ENCODE results near the gene WNK1. TPM values are rescaled to one million over a fixed set of nuclear protein-coding genes. Genes with fewer than 3 reads are reported as not detected.
A peak's percentile ranks its signal among the peaks of the same experiment; 100 is the strongest.

WNK1 gene
- total RNA-seq, 4 donors from 2014 or later, result 153 to 220 (median 178) TPM

GRCh38 chr12:713281-713875, 39.0 kb upstream of the WNK1 start:
- Histone ChIP-seq H3K9me3 (no peaks in the 10 kb centered on the region), H3K27me3 (no peaks in the 10 kb centered on the region), H3K36me3 (no peaks in the 10 kb centered on the region), H3K27ac (no peak overlapping the region), H3K4me1 (no peaks in the 10 kb centered on the region), H3K4me3 (no peak overlapping the region)
- no peak for DNase-seq (ENCODE audit: low spot score in 2 of 2)
- 75 to 82% methylated on average over 9 of the region's 9 CpGs for WGBS, 2 donors
- TF ChIP-seq EP300 (IDR thresholded peaks at IDR 0.05), result no peak
- TF ChIP-seq, protein P1, sequence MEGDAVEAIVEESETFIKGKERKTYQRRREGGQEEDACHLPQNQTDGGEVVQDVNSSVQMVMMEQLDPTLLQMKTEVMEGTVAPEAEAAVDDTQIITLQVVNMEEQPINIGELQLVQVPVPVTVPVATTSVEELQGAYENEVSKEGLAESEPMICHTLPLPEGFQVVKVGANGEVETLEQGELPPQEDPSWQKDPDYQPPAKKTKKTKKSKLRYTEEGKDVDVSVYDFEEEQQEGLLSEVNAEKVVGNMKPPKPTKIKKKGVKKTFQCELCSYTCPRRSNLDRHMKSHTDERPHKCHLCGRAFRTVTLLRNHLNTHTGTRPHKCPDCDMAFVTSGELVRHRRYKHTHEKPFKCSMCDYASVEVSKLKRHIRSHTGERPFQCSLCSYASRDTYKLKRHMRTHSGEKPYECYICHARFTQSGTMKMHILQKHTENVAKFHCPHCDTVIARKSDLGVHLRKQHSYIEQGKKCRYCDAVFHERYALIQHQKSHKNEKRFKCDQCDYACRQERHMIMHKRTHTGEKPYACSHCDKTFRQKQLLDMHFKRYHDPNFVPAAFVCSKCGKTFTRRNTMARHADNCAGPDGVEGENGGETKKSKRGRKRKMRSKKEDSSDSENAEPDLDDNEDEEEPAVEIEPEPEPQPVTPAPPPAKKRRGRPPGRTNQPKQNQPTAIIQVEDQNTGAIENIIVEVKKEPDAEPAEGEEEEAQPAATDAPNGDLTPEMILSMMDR (IDR thresholded peaks at IDR 0.05), result no peak
- TF ChIP-seq POLR2A (IDR thresholded peaks at IDR 0.05), result no peak

DNA sequence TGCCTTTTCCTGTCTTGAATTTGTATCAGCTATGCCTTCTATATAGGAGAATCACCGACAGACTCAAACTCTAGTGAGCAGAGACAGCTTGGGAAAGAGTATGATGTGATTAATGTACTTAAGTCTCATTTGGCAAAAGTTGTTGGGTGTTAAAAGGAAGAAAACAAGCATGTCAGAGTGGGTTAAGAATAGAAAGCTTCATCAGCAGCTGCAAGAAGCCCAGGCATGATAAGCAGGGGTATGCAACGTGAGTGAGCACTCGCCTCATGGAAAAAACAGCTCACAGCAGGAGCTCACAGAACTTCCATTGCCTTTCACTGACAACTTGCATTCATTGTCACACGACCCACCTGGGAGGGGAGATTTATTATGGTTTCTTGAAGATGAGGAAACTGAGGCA, 35.9 kb upstream of the WNK1 start:
- Histone ChIP-seq H3K27ac (no peak overlapping the region), H3K36me3 (no peaks in the 10 kb centered on the region), H3K9me3 (no peaks in the 10 kb centered on the region), H3K4me1 (no peaks in the 10 kb centered on the region), H3K4me3 (no peak overlapping the region), H3K27me3 (no peaks in the 10 kb centered on the region)
- TF ChIP-seq EP300 (IDR thresholded peaks at IDR 0.05) (no peak), POLR2A (IDR thresholded peaks at IDR 0.05) (no peak)
- TF ChIP-seq, protein P1 (IDR thresholded peaks at IDR 0.05), result no peak
- DNase-seq (ENCODE audit: low spot score in 2 of 2), result no peak
- WGBS, 2 donors, result 47 to 57% methylated on average over 4 of the region's 4 CpGs

- peak overlapping the region in 3 of 4 donors; percentile 37 to 60 (median 45) for H3K27ac ChIP-seq
- TF ChIP-seq POLR2A (IDR thresholded peaks at IDR 0.05), result no peak
- TF ChIP-seq EP300 (IDR thresholded peaks at IDR 0.05), result no peak
- TF ChIP-seq, protein P1 (IDR thresholded peaks at IDR 0.05), result no peak
Observed at GRCh38 chr12:718756-719102, 33.6 kb upstream of the WNK1 start.

DNA sequence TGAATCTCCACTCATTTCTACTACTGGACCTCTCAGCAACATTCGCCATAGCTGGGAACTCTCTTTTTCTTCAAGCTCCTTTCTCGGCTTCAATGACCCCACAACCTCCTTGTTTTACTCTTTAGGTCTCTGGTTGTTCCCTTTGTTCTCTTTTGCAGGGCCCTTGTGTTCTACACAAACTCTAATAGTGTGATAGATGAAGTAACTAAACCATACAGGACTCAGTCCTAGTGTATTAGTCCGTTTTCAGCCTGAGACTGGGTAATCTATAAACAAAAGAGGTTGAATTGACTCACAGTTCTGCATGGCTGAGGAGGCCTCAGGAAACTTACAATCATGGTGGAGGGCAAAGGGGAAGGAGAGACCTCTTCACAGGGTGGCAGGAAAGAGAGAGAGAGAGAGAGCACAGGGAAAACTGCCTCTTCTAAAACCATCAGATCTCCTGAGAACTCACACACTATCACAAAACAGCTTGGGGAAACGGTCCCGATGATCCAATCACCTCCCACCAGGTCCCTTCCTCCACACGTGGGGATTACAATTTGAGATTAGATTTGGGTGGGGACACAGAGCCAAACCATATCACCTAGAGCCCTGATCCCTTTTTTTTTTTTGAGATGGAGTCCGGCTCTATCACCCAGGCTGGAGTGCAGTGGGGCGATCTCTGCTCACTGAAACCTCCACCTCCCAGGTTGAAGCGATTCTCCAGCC, 32.0 kb upstream of the WNK1 start:
- H3K27me3 ChIP-seq, result no peaks in the 10 kb centered on the region
- no peak overlapping the region for H3K4me3 ChIP-seq
- no peaks in the 10 kb centered on the region for H3K9me3 ChIP-seq
- TF ChIP-seq EP300 (IDR thresholded peaks at IDR 0.05) (no peak), POLR2A (IDR thresholded peaks at IDR 0.05) (no peak)
- TF ChIP-seq, protein P1 (IDR thresholded peaks at IDR 0.05), result no peak
- no peaks in the 10 kb centered on the region for H3K36me3 ChIP-seq
- H3K27ac ChIP-seq, result no peak overlapping the region
- H3K4me1 ChIP-seq, result no peaks in the 10 kb centered on the region
- no peak for DNase-seq (ENCODE audit: low spot score in 2 of 2)
- 83 to 84% methylated on average over 9 of the region's 9 CpGs for WGBS, 2 donors

More at GRCh38 chr12:718756-719102, 33.6 kb upstream of the WNK1 start:
- DNase-seq (ENCODE audit: low spot score in 2 of 2), result no peak
- no peaks in the 10 kb centered on the region for H3K36me3 ChIP-seq
- no peak overlapping the region for H3K4me3 ChIP-seq
- H3K9me3 ChIP-seq, result no peaks in the 10 kb centered on the region
- 83 to 86% methylated on average over 4 of the region's 4 CpGs for WGBS, 2 donors
- H3K27me3 ChIP-seq, result no peaks in the 10 kb centered on the region
- H3K4me1 ChIP-seq, result no peaks in the 10 kb centered on the region

DNA sequence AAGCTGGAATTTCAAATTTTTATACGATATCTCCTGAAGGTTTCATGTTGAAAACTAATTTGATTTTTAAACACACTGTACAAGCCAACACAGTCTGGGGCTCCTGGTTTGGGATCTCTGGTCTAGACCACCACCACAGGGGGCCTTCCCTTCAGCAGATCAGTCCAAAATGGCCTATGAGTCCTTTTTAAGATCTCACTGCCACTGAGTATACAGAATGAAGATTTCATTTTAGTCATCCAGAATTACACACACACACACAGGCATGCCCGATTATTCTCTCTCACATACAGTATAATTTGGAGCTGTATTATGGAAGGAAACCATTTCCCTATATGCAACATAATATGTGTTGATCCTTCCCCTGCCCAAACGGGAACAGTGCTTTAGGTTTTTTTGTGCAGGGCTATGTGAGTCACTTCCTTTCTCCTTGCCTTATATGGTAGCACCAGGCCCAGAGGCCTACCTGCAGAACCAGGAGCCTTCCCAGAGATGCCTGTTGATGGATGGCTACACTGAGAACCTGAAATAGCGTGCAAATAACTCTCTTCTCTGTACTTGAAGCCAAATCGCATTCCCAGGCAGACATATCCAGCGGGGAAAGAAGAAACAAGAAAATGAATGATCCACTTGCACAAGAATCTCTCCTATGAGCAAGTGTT, 28.1 kb upstream of the WNK1 start:
- WGBS, 2 donors, result 61 to 69% methylated on average over 6 of the region's 6 CpGs
- Histone ChIP-seq H3K36me3 (no peaks in the 10 kb centered on the region), H3K9me3 (no peaks in the 10 kb centered on the region), H3K4me1 (no peaks in the 10 kb centered on the region), H3K27me3 (no peaks in the 10 kb centered on the region), H3K4me3 (no peak overlapping the region), H3K27ac (no peak overlapping the region)
- no peak for DNase-seq (ENCODE audit: low spot score in 2 of 2)
- TF ChIP-seq, protein P1 (IDR thresholded peaks at IDR 0.05), result no peak
- TF ChIP-seq POLR2A (IDR thresholded peaks at IDR 0.05) (no peak), EP300 (IDR thresholded peaks at IDR 0.05) (no peak)
